ENCODE measurements around the gene SLC2A9.

GRCh38 chr4:10007436-10007740 lies 13.9 kb downstream of the SLC2A9 start:
- TF ChIP-seq CTCF (IDR thresholded peaks at IDR 0.05) (no peak), POLR2A (IDR thresholded peaks at IDR 0.05) (no peak)
